Middle frontal gyrus (tissue), 1 donor: ENCODE data around the gene PDCD5.

Source experiments
- DNase-seq: peaks from one replicate; pipeline ENCODE4 v3.0.0-alpha.2; 2015; ENCODE audit warnings: low spot score; ENCODE audit errors: extremely low spot score

Gene PDCD5

DNA sequence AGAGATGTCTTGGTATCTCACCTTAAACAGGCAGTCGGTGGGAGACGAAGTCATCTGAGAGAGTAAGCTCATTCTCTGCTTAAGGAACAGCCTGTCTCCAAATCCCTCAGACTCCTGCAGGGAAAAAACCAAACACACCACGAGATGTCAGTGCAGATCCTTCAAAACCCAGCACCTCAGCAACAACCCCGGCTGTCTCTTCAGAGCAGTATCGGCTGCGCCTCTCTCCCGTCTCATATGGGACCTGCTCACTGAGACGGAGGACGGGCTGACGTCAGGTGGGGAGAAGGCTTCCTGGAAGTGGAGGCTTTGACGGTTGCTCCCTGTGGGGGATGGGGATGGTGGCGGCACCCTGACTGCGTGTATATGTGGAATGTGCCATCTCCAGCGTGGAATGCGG is 50.4 kb downstream of the PDCD5 start:
- no peak for DNase-seq
